NCI-H748 (cell line): Measurements from ENCODE around the gene LMX1A.

Source experiments
- DNase-seq: peaks from one replicate; lab custom pipeline; 2025; ENCODE audit not compliant: unreplicated experiment; lab: John Stamatoyannopoulos, UW

LMX1A gene

GRCh38 chr1:165276314-165276713 is 80.2 kb downstream of the LMX1A start:
- no peak for DNase-seq

- DNase-seq: no peak
These were observed 91.2 kb downstream of the LMX1A start for GRCh38 chr1:165265196-165265838.

- DNase-seq: no peak
These were observed 96.6 kb downstream of the LMX1A start for GRCh38 chr1:165259706-165260428.

GRCh38 chr1:165259236-165259635 is 97.3 kb downstream of the LMX1A start:
- DNase-seq: peak; percentile 68

GRCh38 chr1:165257969-165258459 is 98.5 kb downstream of the LMX1A start:
- DNase-seq: peak; percentile 90

GRCh38 chr1:165254896-165255625 is 101.5 kb downstream of the LMX1A start:
- no peak for DNase-seq

GRCh38 chr1:165254376-165254775 is 102.1 kb downstream of the LMX1A start:
- peak; percentile 15 for DNase-seq

GRCh38 chr1:165253818-165254254 is 102.7 kb downstream of the LMX1A start:
- DNase-seq: no peak

- no peak for DNase-seq
These were observed 107.4 kb downstream of the LMX1A start for GRCh38 chr1:165248969-165249571.

- DNase-seq: no peak
These were observed 114.6 kb downstream of the LMX1A start for GRCh38 chr1:165241952-165242351.

GRCh38 chr1:165241321-165241720 is 115.2 kb downstream of the LMX1A start:
- DNase-seq: no peak

GRCh38 chr1:165240492-165240891 is 116.0 kb downstream of the LMX1A start:
- DNase-seq: no peak

GRCh38 chr1:165239873-165240272 is 116.6 kb downstream of the LMX1A start:
- no peak for DNase-seq

GRCh38 chr1:165235777-165236291 is 120.7 kb downstream of the LMX1A start:
- peak; percentile 95 for DNase-seq

GRCh38 chr1:165235155-165235776 is 121.2 kb downstream of the LMX1A start:
- peak; percentile 83 for DNase-seq

GRCh38 chr1:165234149-165234548 is 122.4 kb downstream of the LMX1A start:
- DNase-seq: no peak

- DNase-seq: no peak
These were observed 127.8 kb downstream of the LMX1A start for GRCh38 chr1:165228676-165229075.

GRCh38 chr1:165228111-165228655 is 128.3 kb downstream of the LMX1A start:
- no peak for DNase-seq

- no peak for DNase-seq
These were observed 130.2 kb downstream of the LMX1A start for GRCh38 chr1:165226326-165226725.

- DNase-seq: no peak
These were observed 130.9 kb downstream of the LMX1A start for GRCh38 chr1:165225650-165226049.
